ENCODE measurements around the gene PEMT. TPM values are rescaled to one million over a fixed set of nuclear protein-coding genes. Genes with fewer than 3 reads are reported as not detected.
"Not testable (repeated sequence)": the region's sequence is repeated elsewhere in the genome, so short reads cannot be mapped to it uniquely, and the experiment has no call there.

PEMT gene
- total RNA-seq, 1 experiment from 2014 or later = 69.8 TPM

DNA sequence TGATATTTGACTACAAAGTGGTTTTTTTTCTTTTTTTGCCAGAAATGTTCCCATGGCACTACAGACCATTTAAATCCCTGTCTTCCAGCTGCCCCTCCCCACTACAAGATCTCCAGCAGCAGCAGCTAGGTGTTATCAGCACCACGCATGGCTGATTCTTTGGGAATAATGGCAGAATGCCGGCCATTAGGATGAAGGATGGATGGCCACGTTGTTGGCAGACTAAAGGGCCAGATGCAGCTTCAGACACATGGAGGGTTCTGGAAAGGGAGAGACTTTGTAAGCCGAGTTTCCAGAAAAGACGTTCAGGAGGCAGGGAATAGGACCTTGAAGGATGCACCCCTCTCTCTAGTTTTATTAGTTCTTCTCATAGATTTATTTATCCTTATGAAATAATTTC is 125.0 kb downstream of the PEMT start:
- no peak overlapping the region for H3K4me3 ChIP-seq (ENCODE audit: low read length)
- H2AFZ ChIP-seq (ENCODE audit: low read length) = no peak overlapping the region
- no peaks in the 10 kb centered on the region for H3K79me2 ChIP-seq (ENCODE audit: low read length)
- no peak overlapping the region for H3K4me2 ChIP-seq (ENCODE audit: low read depth, low read length, poor library complexity, severe bottlenecking)
- H4K20me1 ChIP-seq (ENCODE audit: insufficient read depth, low read depth, low read length) = no peaks in the 10 kb centered on the region
- no peaks in the 10 kb centered on the region for H3K36me3 ChIP-seq (ENCODE audit: insufficient read depth, low read length)
- no peaks in the 10 kb centered on the region for H3K27me3 ChIP-seq (ENCODE audit: low read length)
- no peak overlapping the region for H3K27ac ChIP-seq (ENCODE audit: low read length)
- no peak overlapping the region for H3K9ac ChIP-seq (ENCODE audit: low read length)
- no peaks in the 10 kb centered on the region for H3K9me2 ChIP-seq (replicated peaks; ENCODE audit: insufficient read depth, low read length)
- no peaks in the 10 kb centered on the region for H3K9me3 ChIP-seq (ENCODE audit: low read length)
- no peak for DNase-seq
- no peaks in the 10 kb centered on the region for H3K4me1 ChIP-seq (ENCODE audit: low read length)

DNA sequence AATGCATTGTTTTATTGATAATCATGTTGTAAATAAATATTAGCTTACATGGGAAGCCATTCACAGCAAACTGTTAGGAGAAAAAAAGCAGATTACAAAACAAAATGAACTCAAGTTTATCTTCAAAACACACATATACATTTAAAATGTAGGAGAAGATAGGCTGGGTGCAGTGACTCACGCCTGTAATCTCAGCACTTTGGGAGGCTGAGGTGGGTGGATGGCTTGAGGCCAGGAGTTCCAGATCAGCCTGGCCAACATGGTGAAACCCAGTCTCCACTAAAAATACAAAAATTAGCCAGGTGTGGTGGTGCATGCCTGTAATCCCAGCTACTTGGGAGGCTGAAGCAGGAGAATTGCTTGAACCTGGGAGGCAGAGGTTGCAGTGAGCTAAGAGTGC is 125.6 kb downstream of the PEMT start:
- H3K4me3 ChIP-seq (ENCODE audit: low read length); H3K4me2 ChIP-seq (ENCODE audit: low read depth, low read length, poor library complexity, severe bottlenecking); H3K4me1 ChIP-seq (ENCODE audit: low read length); H2AFZ ChIP-seq (ENCODE audit: low read length); DNase-seq; H3K9me3 ChIP-seq (ENCODE audit: low read length); H3K9me2 ChIP-seq (replicated peaks; ENCODE audit: insufficient read depth, low read length); H3K79me2 ChIP-seq (ENCODE audit: low read length); H3K9ac ChIP-seq (ENCODE audit: low read length); H4K20me1 ChIP-seq (ENCODE audit: insufficient read depth, low read depth, low read length); H3K27me3 ChIP-seq (ENCODE audit: low read length); H3K36me3 ChIP-seq (ENCODE audit: insufficient read depth, low read length); H3K27ac ChIP-seq (ENCODE audit: low read length): not testable (repeated sequence)

DNA sequence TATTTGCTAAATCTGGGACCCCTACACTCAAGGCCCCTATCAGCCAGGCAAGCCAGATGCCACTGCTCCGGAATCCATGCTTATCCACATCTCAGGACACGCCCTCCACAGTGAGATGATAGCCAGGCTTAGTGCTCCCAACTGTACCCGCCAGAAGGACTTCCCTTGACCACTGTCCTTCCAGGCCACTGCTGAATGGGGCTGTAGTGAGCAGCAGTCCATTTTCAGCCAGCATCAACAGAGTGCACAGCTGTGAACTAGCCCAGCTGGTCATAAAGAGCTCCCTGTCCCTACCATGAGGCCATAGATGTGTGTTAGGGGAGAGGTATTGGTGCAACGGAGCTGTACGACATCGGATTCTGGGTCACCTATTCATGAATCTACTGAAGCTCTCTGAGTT is 127.7 kb downstream of the PEMT start:
- Histone ChIP-seq H3K9me3 (ENCODE audit: low read length) (peaks cover 7% of the 10 kb centered on the region), H3K9ac (ENCODE audit: low read length) (no peak overlapping the region)

DNA sequence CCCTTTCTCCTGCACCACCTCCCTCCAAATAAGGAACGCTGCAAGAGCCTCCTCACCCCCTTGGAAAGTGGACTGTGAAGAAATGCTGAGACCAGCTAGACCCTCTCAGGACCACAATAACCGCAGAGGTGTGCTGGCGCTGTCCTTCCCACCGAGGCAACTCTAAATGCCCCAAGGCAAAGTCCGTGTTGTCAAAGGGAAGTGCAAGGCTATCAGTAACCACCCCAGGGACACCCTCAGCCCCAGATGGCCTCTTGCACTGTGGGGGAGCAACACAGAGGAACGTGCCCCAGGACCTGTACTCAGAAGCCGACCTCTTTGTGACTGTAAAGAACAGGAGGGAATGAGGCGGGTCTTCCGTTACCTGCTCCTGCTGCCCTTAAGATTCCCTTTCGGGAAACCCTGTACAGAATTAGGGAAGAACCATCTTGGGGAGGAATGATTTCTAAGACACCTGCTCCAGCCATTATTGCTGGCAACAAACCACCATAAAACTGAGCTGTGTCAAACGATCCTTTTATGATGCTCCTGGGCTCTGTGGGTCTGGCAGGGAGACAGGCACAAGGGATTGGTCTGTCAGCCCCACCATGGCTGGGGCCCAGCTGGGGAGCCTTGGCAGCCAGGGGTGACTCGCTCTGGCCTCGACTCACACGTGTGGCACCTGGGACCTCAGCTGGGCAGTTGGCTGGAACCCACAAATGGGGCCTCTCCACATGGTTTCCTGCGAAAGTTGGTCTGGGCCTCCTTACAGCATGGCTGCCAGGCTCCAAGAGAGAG is 129.3 kb downstream of the PEMT start:
- Histone ChIP-seq H2AFZ (ENCODE audit: low read length) (no peak overlapping the region), H3K36me3 (ENCODE audit: insufficient read depth, low read length) (no peaks in the 10 kb centered on the region), H3K27me3 (ENCODE audit: low read length) (no peaks in the 10 kb centered on the region), H3K4me3 (ENCODE audit: low read length) (no peak overlapping the region), H3K4me2 (ENCODE audit: low read depth, low read length, poor library complexity, severe bottlenecking) (no peak overlapping the region), H3K9me3 (ENCODE audit: low read length) (peaks cover 7% of the 10 kb centered on the region), H3K4me1 (ENCODE audit: low read length) (no peaks in the 10 kb centered on the region), H3K9me2 (replicated peaks; ENCODE audit: insufficient read depth, low read length) (no peaks in the 10 kb centered on the region), H3K79me2 (ENCODE audit: low read length) (no peaks in the 10 kb centered on the region), H3K9ac (ENCODE audit: low read length) (no peak overlapping the region), H4K20me1 (ENCODE audit: insufficient read depth, low read depth, low read length) (no peaks in the 10 kb centered on the region), H3K27ac (ENCODE audit: low read length) (no peak overlapping the region)
- DNase-seq = no peak

More for the DNA sequence above, 127.7 kb downstream of the PEMT start:
- Histone ChIP-seq H3K79me2 (ENCODE audit: low read length) (no peaks in the 10 kb centered on the region), H3K9me2 (replicated peaks; ENCODE audit: insufficient read depth, low read length) (no peaks in the 10 kb centered on the region), H4K20me1 (ENCODE audit: insufficient read depth, low read depth, low read length) (no peaks in the 10 kb centered on the region), H3K4me1 (ENCODE audit: low read length) (no peaks in the 10 kb centered on the region), H3K4me2 (ENCODE audit: low read depth, low read length, poor library complexity, severe bottlenecking) (no peak overlapping the region), H3K4me3 (ENCODE audit: low read length) (no peak overlapping the region), H2AFZ (ENCODE audit: low read length) (no peak overlapping the region), H3K36me3 (ENCODE audit: insufficient read depth, low read length) (no peaks in the 10 kb centered on the region), H3K27ac (ENCODE audit: low read length) (no peak overlapping the region), H3K27me3 (ENCODE audit: low read length) (no peaks in the 10 kb centered on the region)
- no peak for DNase-seq

DNA sequence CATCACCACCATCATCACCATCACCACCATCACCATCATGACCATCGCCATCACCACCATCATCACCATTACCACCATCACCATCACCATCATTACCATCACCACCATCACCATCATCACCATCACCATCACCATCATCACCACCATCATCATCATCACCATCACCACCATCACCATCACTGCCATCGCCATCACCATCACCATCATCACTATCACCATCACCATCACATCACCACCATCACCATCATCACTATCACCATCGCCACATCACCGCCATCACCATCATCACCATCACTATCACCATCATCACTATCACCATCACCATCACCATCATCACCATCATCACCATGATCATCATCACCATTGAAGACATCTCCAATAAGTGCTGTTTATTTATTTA is 131.5 kb downstream of the PEMT start:
- Histone ChIP-seq H3K9me2 (replicated peaks; ENCODE audit: insufficient read depth, low read length) (no peaks in the 10 kb centered on the region), H3K36me3 (ENCODE audit: insufficient read depth, low read length) (no peaks in the 10 kb centered on the region), H3K9ac (ENCODE audit: low read length) (no peak overlapping the region), H3K4me2 (ENCODE audit: low read depth, low read length, poor library complexity, severe bottlenecking) (no peak overlapping the region), H3K4me3 (ENCODE audit: low read length) (no peak overlapping the region), H3K27me3 (ENCODE audit: low read length) (no peaks in the 10 kb centered on the region), H3K27ac (ENCODE audit: low read length) (no peak overlapping the region), H4K20me1 (ENCODE audit: insufficient read depth, low read depth, low read length) (no peaks in the 10 kb centered on the region), H3K9me3 (ENCODE audit: low read length) (peaks cover 7% of the 10 kb centered on the region), H2AFZ (ENCODE audit: low read length) (no peak overlapping the region), H3K79me2 (ENCODE audit: low read length) (no peaks in the 10 kb centered on the region), H3K4me1 (ENCODE audit: low read length) (no peaks in the 10 kb centered on the region)
- no peak for DNase-seq

DNA sequence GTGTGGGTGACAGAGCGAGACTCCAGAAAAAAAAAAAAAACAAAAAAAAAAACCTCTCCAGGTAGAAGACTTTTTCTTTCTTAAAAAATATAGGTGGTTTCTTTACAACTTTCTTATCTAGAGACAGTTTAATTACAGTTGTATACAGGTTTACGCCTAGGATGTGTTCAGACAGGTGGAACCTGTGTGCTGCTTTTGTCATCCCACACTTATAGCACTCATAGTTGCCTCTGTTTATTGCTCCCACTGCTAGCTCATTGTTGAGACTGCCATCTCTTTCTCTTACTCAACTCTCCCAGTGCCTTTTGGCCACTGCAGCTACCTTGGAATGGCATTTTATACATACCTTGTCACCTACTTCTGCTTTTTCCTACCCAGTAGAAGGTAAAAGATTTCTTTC is 133.8 kb downstream of the PEMT start:
- no peak overlapping the region for H3K9ac ChIP-seq (ENCODE audit: low read length)
- H3K9me2 ChIP-seq (replicated peaks; ENCODE audit: insufficient read depth, low read length) = no peaks in the 10 kb centered on the region
- no peaks in the 10 kb centered on the region for H3K27me3 ChIP-seq (ENCODE audit: low read length)
- no peaks in the 10 kb centered on the region for H3K4me1 ChIP-seq (ENCODE audit: low read length)
- no peak overlapping the region for H3K27ac ChIP-seq (ENCODE audit: low read length)
- no peak overlapping the region for H3K4me2 ChIP-seq (ENCODE audit: low read depth, low read length, poor library complexity, severe bottlenecking)
- no peaks in the 10 kb centered on the region for H3K36me3 ChIP-seq (ENCODE audit: insufficient read depth, low read length)
- peaks cover 7% of the 10 kb centered on the region for H3K9me3 ChIP-seq (ENCODE audit: low read length)
- DNase-seq = no peak
- H3K79me2 ChIP-seq (ENCODE audit: low read length) = no peaks in the 10 kb centered on the region
- no peaks in the 10 kb centered on the region for H4K20me1 ChIP-seq (ENCODE audit: insufficient read depth, low read depth, low read length)
- H2AFZ ChIP-seq (ENCODE audit: low read length) = no peak overlapping the region
- H3K4me3 ChIP-seq (ENCODE audit: low read length) = no peak overlapping the region

DNA sequence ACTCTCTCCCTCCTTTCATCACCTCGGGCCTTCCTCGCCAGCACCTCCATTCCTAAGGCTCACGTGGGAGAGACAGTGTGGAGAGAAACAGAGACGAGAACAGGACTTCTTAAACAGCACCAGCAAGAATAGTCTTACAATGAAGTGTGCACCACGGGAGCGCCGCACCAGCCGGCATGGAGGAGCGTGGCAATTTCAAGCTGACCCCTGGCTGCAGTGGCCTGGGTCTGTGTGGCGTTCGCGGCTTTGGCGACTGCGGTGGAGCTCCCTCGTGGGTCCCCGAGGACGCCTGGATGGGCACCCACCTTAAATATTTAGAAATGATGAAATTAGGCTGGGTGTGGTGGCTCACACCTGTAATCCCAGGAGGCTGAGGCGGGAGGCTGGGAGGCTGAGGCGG is 135.3 kb downstream of the PEMT start:
- no peak overlapping the region for H3K4me2 ChIP-seq (ENCODE audit: low read depth, low read length, poor library complexity, severe bottlenecking)
- no peaks in the 10 kb centered on the region for H3K79me2 ChIP-seq (ENCODE audit: low read length)
- DNase-seq = no peak
- no peaks in the 10 kb centered on the region for H3K4me1 ChIP-seq (ENCODE audit: low read length)
- H3K9ac ChIP-seq (ENCODE audit: low read length) = no peak overlapping the region
- no peak overlapping the region for H2AFZ ChIP-seq (ENCODE audit: low read length)
- no peaks in the 10 kb centered on the region for H3K27me3 ChIP-seq (ENCODE audit: low read length)
- no peaks in the 10 kb centered on the region for H3K36me3 ChIP-seq (ENCODE audit: insufficient read depth, low read length)
- no peaks in the 10 kb centered on the region for H4K20me1 ChIP-seq (ENCODE audit: insufficient read depth, low read depth, low read length)
- no peak overlapping the region for H3K4me3 ChIP-seq (ENCODE audit: low read length)
- no peaks in the 10 kb centered on the region for H3K9me2 ChIP-seq (replicated peaks; ENCODE audit: insufficient read depth, low read length)
- no peak overlapping the region for H3K27ac ChIP-seq (ENCODE audit: low read length)
- H3K9me3 ChIP-seq (ENCODE audit: low read length) = peaks cover 7% of the 10 kb centered on the region

All from Karpas-422 (cell line).